HUES64 (cell line): Measurements from ENCODE around the gene MMP23B.
A peak's percentile ranks its signal among the peaks of the same experiment; 100 is the strongest.

Source experiments
- H3K27ac ChIP-seq: 2 replicates; pipeline ENCODE4 v1.7.0; 2013; ENCODE audit warnings: low read depth, low read length, inconsistent platforms
- H3K27me3 ChIP-seq: 2 replicates; pipeline ENCODE4 v1.6.1; 2013; ENCODE audit warnings: mild to moderate bottlenecking, low read length; ENCODE audit not compliant: insufficient read depth
- H3K36me3 ChIP-seq: 2 replicates; pipeline ENCODE4 v1.6.1; 2013; ENCODE audit warnings: mild to moderate bottlenecking, low read length; ENCODE audit not compliant: insufficient read depth
- H3K4me1 ChIP-seq: 2 replicates; pipeline ENCODE4 v1.6.1; 2013; ENCODE audit warnings: mild to moderate bottlenecking, low read length, moderate library complexity; ENCODE audit not compliant: insufficient read depth
- H3K4me3 ChIP-seq: 2 replicates; pipeline ENCODE4 v1.5.1; 2013; ENCODE audit warnings: mild to moderate bottlenecking, low read length, moderate library complexity
- H3K9ac ChIP-seq: 2 replicates; pipeline ENCODE4 v1.6.1; 2013; ENCODE audit warnings: mild to moderate bottlenecking, low read depth, low read length
- H3K9me3 ChIP-seq: 2 replicates; pipeline ENCODE4 v1.6.1; 2013; ENCODE audit warnings: low read depth, low read length; ENCODE audit not compliant: insufficient read depth
- WGBS: fragments of 150-250, 120-280 bp; methylation state at CpG from one replicate; pipeline ENCODE4 v1.1.7; 2013; ENCODE audit warnings: missing lambda C conversion rate; 5-methylcytosine and 5-hydroxymethylcytosine counted together

Gene MMP23B

DNA sequence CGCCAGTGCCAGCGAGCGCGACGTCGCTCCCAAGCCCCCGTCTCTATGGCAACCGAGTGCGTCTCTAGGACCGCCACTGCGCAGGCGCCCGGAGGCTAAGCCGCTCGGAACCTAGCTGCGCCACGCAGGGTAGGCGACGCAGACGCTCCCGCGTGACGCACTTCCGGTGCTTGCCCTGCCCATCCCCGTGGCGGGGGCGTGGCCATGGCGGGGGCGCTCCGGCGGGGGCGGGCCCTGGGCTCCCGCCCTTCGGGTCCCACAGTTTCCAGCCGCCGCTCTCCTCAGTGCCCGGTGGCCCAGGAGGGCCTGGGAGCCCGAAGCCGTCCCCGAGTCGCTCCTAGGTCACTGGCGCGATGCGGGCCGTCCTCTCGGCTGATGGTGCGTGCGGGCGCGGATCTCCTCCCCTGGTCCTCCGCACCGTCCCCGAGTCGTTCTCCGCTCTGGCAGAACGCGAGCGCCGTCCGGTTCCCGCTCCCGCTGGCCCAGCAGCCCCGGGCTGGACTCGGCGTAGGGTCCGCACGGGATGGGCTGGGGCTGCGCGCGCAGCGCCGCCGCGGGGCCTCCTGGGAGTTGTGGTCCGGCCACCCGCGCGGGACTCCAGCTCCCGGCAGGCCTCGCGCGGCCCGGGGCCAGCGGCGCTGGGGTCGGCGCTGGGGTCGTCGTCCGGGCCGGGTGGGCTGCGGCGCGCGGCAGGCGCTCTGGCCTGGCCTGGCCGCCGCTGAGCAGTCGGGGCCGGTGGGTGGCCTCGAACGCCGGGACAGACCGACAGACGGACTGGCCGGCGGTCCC is 16.5 kb upstream of the MMP23B start, which contains the start of gene MIB2:
TSS of gene MIB2 (plus strand) at position 245 of the 789 bp plus-strand sequence. CDS start 7,953 bp downstream, outside the sequence.
- Histone ChIP-seq H3K27ac (peak within 1 kb of the TSS; percentile 100), H3K4me1 (peaks cover 6% of the 10 kb centered on the region; the same call in 1 of the 2 replicates), H3K36me3 (peaks cover 4% of the 10 kb centered on the region; the same call in 1 of the 2 replicates), H3K9ac (peak within 1 kb of the TSS; percentile 100), H3K4me3 (peak within 1 kb of the TSS; percentile 99), H3K27me3 (no peaks in the 10 kb centered on the region), H3K9me3 (no peaks in the 10 kb centered on the region)
- under 1% methylated on average over 107 of the region's 107 CpGs for WGBS

DNA sequence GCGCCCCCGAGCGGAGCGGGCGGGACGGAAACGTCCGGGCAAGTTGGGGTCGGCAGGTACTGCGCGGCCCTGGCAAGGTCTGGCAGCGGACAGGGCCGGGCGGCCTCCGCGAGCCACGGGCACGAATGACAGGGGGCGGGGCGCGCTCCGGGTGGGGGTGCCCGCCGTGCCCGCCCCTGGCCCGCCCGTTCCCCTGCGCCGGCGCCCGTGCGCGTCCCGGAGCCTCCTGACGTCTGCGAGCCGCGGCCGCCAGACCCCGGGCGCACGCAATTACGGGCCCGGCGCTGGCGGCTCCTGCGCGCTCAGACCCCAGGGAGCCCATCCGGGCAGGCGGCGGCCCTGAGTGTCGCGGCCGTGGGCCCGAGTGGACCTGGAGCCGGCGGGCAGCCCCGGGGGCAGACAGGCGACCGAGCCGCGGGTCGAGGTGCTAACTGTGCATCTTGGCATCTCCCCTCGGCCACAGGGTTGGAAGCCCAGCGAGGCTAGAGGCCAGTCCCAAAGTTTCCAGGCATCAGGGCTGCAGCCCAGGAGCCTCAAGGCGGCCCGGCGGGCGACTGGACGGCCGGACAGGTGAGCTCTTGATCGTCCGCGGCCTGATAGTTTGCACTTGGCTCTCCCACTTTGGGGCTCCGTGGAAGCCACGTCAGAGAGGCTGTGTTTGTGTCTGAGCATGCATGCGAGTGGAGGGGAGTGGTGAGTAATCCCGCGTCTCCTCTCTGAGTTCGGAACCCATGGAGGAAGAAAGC is 15.8 kb upstream of the MMP23B start:
- peaks cover 6% of the 10 kb centered on the region; the same call in 1 of the 2 replicates for H3K4me1 ChIP-seq
- H3K36me3 ChIP-seq = peaks cover 4% of the 10 kb centered on the region; the same call in 1 of the 2 replicates
- H3K9ac ChIP-seq = peak overlapping the region; percentile 100
- no peaks in the 10 kb centered on the region for H3K9me3 ChIP-seq
- no peaks in the 10 kb centered on the region for H3K27me3 ChIP-seq
- WGBS = 8% methylated on average over 80 of the region's 80 CpGs
- H3K4me3 ChIP-seq = peak overlapping the region; percentile 99
- H3K27ac ChIP-seq = peak overlapping the region; percentile 100; the same call in 1 of the 2 replicates

DNA sequence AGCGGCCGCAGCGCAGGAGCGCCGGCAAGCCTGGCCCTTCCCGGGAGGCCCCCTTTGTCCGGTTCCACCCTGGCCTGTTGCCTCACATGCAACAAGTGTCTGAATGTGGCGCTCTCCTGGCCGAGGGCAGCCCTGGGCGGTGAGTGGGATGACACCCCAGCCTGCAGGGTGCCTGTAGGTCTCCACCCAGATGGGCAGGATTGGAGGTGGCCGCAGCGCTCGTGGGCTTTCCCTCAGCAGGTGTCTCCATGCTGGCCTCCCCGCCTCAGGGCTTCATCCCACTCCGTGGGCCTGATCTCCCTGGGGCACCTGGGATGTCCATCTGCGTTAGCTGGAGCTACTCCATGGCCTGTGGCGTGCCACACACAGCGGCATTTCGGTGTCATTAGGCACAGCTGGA is 15.1 kb upstream of the MMP23B start:
- Histone ChIP-seq H3K27me3 (no peaks in the 10 kb centered on the region), H3K9ac (peak overlapping the region; percentile 100; the same call in 1 of the 2 replicates), H3K27ac (no peak overlapping the region), H3K4me1 (peaks cover 6% of the 10 kb centered on the region; the same call in 1 of the 2 replicates), H3K4me3 (peak overlapping the region; percentile 99), H3K36me3 (peaks cover 4% of the 10 kb centered on the region; the same call in 1 of the 2 replicates), H3K9me3 (no peaks in the 10 kb centered on the region)
- WGBS = 82% methylated on average over 19 of the region's 19 CpGs

DNA sequence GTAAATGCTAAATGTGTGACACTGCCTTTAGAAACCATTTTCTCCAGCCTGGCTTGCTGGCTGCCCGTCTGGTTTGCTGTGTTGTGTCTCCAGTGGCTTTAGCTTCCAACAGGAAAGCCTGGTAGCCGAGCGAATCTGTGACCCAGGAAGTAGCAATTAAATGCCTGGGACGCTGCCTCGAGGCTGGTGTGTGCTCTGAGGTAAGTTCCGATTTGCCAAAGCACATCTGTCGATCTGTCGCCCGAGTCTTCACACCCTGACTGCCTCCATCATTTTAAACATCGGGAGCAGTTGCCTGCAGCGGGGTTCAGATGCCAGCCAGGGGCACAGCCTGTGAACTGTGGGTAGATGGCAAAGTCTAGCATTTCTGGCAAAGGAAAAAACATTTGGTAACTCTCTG is 14.5 kb upstream of the MMP23B start:
- H3K27ac ChIP-seq = no peak overlapping the region
- no peaks in the 10 kb centered on the region for H3K9me3 ChIP-seq
- H3K4me1 ChIP-seq = peaks cover 6% of the 10 kb centered on the region; the same call in 1 of the 2 replicates
- peaks cover 4% of the 10 kb centered on the region; the same call in 1 of the 2 replicates for H3K36me3 ChIP-seq
- no peak overlapping the region for H3K9ac ChIP-seq
- no peak overlapping the region for H3K4me3 ChIP-seq
- 91% methylated on average over 11 of the region's 11 CpGs for WGBS
- H3K27me3 ChIP-seq = no peaks in the 10 kb centered on the region

DNA sequence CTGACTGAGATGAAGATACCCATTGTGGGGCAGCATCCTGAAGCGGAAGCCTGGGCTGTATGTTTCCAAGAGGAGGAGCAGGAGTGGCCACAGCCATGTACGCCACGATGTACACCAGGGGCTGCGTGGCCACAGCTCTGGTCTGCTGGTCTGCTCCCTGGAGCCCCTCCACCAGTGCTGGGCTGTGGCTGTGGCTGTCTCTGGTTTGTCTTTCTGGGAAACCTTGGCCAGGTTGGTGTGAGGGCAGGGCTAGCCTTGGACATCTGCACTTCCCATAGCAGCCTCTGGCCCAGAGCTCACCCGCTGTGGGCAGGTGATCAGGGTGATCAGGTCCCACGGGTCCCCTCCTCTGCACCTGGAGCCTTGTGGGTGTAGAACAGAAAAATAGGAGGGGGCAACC is 14.0 kb upstream of the MMP23B start:
- H3K36me3 ChIP-seq = peaks cover 4% of the 10 kb centered on the region; the same call in 1 of the 2 replicates
- no peak overlapping the region for H3K9ac ChIP-seq
- H3K27ac ChIP-seq = no peak overlapping the region
- H3K9me3 ChIP-seq = no peaks in the 10 kb centered on the region
- no peaks in the 10 kb centered on the region for H3K27me3 ChIP-seq
- H3K4me1 ChIP-seq = peaks cover 6% of the 10 kb centered on the region; the same call in 1 of the 2 replicates
- WGBS = 95% methylated on average over 6 of the region's 6 CpGs
- H3K4me3 ChIP-seq = no peak overlapping the region

DNA sequence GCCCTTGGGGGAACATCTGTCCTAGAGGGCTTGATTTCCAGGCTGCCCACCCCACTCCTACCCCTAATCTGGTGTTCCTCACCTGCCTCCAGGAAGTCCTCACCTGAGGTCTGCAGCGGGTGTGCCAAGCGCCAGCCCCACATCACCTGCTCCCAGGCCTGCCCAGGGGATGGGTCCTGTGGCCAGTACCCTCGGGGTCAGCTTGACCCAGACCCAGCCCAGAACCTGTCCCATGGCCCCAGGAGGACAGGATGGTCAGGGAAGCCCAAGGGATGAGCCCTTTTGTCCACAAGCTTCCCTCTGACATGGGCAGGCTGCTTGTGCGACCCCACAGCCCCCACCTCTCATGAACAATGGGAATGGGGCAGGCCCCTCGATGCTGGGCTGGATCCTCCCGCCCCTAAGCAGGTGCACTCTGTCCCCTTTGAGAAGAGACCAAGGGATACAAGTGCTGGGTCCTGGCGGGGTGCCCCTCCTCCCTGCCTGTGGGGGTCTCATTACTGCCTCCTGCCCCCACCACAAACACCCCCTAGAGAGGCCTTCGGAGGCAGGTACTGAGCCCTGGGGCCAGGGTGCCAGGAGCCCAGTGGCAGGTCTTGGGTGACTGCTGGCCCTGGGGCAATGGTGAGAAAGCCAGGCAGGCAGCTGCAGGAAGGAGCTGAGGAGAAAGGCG is 13.4 kb upstream of the MMP23B start:
- WGBS = 86% methylated on average over 9 of the region's 9 CpGs
- H3K27ac ChIP-seq = no peak overlapping the region
- no peaks in the 10 kb centered on the region for H3K27me3 ChIP-seq
- peaks cover 4% of the 10 kb centered on the region; the same call in 1 of the 2 replicates for H3K36me3 ChIP-seq
- H3K9me3 ChIP-seq = no peaks in the 10 kb centered on the region
- no peak overlapping the region for H3K4me3 ChIP-seq
- peaks cover 6% of the 10 kb centered on the region; the same call in 1 of the 2 replicates for H3K4me1 ChIP-seq
- H3K9ac ChIP-seq = no peak overlapping the region

DNA sequence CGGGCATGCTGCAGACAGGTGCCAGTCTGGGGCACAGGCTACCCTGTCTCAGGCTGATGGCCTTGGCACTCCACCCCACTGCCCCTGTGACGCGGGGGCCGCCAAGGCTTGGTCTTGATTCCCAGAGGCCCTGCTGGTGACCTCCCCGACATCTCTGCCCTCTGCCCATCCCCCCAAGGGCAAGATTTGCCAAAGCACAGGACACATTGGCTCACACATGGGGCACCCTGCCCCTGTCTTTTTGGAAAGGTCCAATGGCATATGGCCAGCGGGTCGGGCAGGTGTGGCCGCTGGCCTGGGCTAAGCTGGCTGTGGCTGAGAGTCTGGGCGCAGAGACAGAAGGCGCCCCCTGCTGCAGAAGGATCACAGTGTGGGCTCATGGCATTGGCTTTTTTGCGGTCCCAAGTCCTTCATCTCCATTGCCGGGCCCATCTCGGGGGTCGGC is 12.0 kb upstream of the MMP23B start:
- Histone ChIP-seq H3K27ac (no peak overlapping the region), H3K27me3 (no peaks in the 10 kb centered on the region), H3K4me3 (no peak overlapping the region), H3K36me3 (peaks cover 4% of the 10 kb centered on the region; the same call in 1 of the 2 replicates), H3K9me3 (no peaks in the 10 kb centered on the region), H3K4me1 (no peaks in the 10 kb centered on the region), H3K9ac (no peak overlapping the region)
- WGBS = 81% methylated on average over 14 of the region's 14 CpGs

DNA sequence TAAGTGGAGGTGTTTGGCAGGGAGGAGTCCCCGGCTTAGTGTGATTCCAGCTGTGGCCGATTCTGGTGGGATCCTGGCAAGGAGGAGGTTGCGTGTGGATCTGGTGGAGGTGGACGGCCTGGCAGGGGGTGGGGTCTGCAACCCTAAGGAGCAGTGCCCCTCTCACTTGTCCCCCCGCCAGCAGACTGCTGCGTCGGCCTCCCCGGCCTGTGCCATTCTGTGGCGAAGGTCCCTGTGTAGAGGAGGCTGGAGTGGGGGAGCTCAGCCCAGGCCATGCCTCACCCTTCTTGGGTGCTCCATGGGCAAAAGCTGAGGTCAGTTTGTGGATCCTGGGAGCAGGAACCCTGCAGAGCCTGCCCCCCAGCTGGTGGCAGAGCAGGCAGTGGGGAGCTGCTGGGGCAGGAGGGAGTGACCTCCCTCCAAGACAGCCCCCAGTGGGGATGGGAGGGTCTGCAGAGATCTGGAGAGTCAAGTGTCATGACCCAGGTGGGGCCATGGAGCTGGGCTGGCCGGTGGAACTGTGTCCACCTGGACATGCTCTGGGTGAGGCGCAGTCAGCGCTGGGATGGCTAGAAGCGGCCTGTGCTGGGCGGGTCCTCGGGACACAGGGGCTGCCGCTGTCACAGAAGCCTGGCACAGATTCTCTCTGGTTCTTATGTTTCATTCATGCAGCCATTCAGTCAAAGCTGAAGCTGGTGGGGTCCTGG is 11.4 kb upstream of the MMP23B start:
- H3K4me1 ChIP-seq = no peaks in the 10 kb centered on the region
- WGBS = 92% methylated on average over 16 of the region's 16 CpGs
- no peaks in the 10 kb centered on the region for H3K27me3 ChIP-seq
- H3K4me3 ChIP-seq = no peak overlapping the region
- H3K27ac ChIP-seq = no peak overlapping the region
- no peak overlapping the region for H3K9ac ChIP-seq
- H3K9me3 ChIP-seq = no peaks in the 10 kb centered on the region
- H3K36me3 ChIP-seq = peaks cover 4% of the 10 kb centered on the region; the same call in 1 of the 2 replicates

DNA sequence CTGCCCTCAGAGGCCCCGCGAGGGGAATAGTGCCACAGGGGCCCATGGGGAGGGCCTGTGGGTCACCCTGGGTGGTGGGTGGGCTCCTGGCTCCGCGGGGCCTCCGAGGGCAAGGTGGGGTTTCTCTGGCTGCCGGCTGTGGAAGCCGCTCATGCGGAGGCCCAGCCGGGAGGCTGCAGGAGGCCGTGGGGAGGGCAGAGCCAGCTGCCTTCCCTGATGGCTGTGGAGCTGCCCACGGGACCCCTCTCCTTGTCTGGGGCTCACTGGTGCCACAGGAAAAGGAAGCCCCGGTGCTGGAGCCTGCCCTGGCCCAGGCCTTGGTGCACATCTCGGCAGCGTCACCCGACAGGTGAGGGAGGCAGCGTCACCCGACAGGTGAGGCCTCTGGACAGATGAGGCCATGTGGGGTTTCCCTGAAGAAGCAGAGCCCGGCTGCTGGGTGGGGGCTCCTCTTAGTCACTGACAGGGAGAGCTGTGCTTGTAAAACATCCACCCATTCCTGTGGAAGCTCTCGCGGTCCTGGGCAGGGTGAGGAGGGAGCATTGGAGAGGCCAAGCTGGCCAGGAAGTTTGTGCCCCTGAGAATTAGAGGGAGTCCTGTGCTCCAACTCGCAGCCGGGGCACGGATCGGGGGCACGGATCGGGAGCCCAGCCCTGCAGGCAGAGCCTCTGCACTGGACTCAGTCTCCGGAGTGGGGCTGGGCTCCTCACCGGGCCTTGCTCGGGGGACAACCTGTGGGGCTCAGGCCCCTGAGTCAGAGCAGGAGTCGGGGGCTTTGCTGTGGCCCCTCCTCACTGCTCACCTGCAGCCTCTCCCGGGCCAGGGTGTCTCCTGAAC is 10.6 kb upstream of the MMP23B start:
- Histone ChIP-seq H3K9ac (0 out of 2 replicates have a peak overlapping the region, but pooled peaks have one; percentile 1), H3K9me3 (no peaks in the 10 kb centered on the region), H3K36me3 (peaks cover 4% of the 10 kb centered on the region; the same call in 1 of the 2 replicates), H3K4me1 (no peaks in the 10 kb centered on the region), H3K27ac (no peak overlapping the region), H3K27me3 (no peaks in the 10 kb centered on the region), H3K4me3 (no peak overlapping the region)
- 93% methylated on average over 31 of the region's 31 CpGs for WGBS
